Natural killer cell (primary cell): Measurements from ENCODE around the gene MARCHF3. TPM values are rescaled to one million over a fixed set of nuclear protein-coding genes. Genes with fewer than 3 reads are reported as not detected.

ENCODE experiments used
- ATAC-seq, 3 donors: fragments of 150-1000 bp in 2 of 3; fragments of 200-7000 bp in 1 of 3; cut with Tn5 transposase; 1 replicate in 1 of 3; 2 replicates in 2 of 3; pipeline ENCODE4 v1.10.0; 2021; ENCODE audit warnings: mild to moderate bottlenecking in 2 of 3, moderate library complexity in 2 of 3
- DNase-seq, 2 donors: peaks; one replicate each; pipeline versions ENCODE4 v3.0.0 to v3.0.0-alpha.2; 2013 to 2021; ENCODE audit warnings: mixed read lengths in 1 of 2
- H3K27ac ChIP-seq: one replicate; pipeline ENCODE4 v1.5.1; 2013; ENCODE audit warnings: mild to moderate bottlenecking, low read length
- H3K27me3 ChIP-seq: one replicate; pipeline ENCODE4 v1.6.1; 2013; ENCODE audit warnings: low read length; ENCODE audit not compliant: control insufficient read depth, insufficient read depth
- H3K36me3 ChIP-seq: one replicate; pipeline ENCODE4 v1.6.1; 2013; ENCODE audit warnings: low read length; ENCODE audit not compliant: control insufficient read depth, insufficient read depth
- H3K4me1 ChIP-seq: one replicate; pipeline ENCODE4 v1.6.1; 2013; ENCODE audit warnings: low read length; ENCODE audit not compliant: control insufficient read depth, insufficient read depth
- H3K4me3 ChIP-seq: one replicate; pipeline ENCODE4 v1.5.1; 2013; ENCODE audit warnings: low read length
- H3K9me3 ChIP-seq: one replicate; pipeline ENCODE4 v1.6.1; 2013; ENCODE audit warnings: low read length; ENCODE audit not compliant: control insufficient read depth, insufficient read depth
- H3K27ac Mint-ChIP-seq, 2 donors: one replicate each; pipeline ENCODE4 v1.8.0; 2022; ENCODE audit warnings: mild to moderate bottlenecking in 2 of 2, mixed read lengths in 2 of 2, moderate library complexity in 1 of 2
- H3K27me3 Mint-ChIP-seq, 2 donors: one replicate each; pipeline ENCODE4 v1.8.0; 2022; ENCODE audit warnings: low read depth in 2 of 2, mixed read lengths in 2 of 2
- H3K36me3 Mint-ChIP-seq: one replicate; pipeline ENCODE4 v1.8.0; 2022; ENCODE audit warnings: mixed read lengths
- H3K4me1 Mint-ChIP-seq, 2 donors: one replicate each; pipeline ENCODE4 v1.8.0; 2022; ENCODE audit warnings: mixed read lengths in 2 of 2
- H3K4me3 Mint-ChIP-seq: one replicate; pipeline ENCODE4 v1.8.0; 2022; ENCODE audit warnings: mild to moderate bottlenecking, moderate library complexity, mixed read lengths
- H3K9me3 Mint-ChIP-seq, 2 donors: one replicate each; pipeline ENCODE4 v1.8.0; 2022; ENCODE audit warnings: mixed read lengths in 2 of 2
- CTCF ChIP-seq: fragments of 200-600 bp; IDR thresholded peaks from one replicate; pipeline ENCODE4 v1.8.0; 2022; ENCODE audit warnings: antibody characterized with exemption
- WGBS: methylation state at CpG from one replicate; pipeline ENCODE4 v1.1.7; 2013; ENCODE audit warnings: missing lambda C conversion rate; ENCODE audit not compliant: insufficient coverage; 5-methylcytosine and 5-hydroxymethylcytosine counted together
- intact Hi-C: fragments of 100-400 bp; cut with micrococcal nuclease; formaldehyde crosslinking; loops from one replicate; pipeline ENCODE4 v1.14.2; 2022
- total RNA-seq, 4 donors: library from RNA; stranded (reverse); fragments of 120-200 nt in 1 of 4; gene quantifications; one replicate each; pipeline versions ENCODE4 v1.2.3 to v1.2.4, GENCODE V29; 2013 to 2022

Gene MARCHF3
- total RNA-seq, 3 donors from 2014 or later (not counting 1 experiment from before 2014, with no cell fraction given) = 6.8 to 11.2 (median 8.9) TPM

- H3K9me3 Mint-ChIP-seq = no peaks in the 10 kb centered on the region
- DNase-seq (no peak), ATAC-seq (no peak)
- TF ChIP-seq CTCF = no peak
- H3K4me3 Mint-ChIP-seq = no peak overlapping the region
- no peaks in the 10 kb centered on the region for H3K36me3 Mint-ChIP-seq
- intact Hi-C loops = no loop called here
- H3K4me1 Mint-ChIP-seq = peaks cover 11 to 12% of the 10 kb centered on the region in 2 donors
- no peak overlapping the region for H3K27ac Mint-ChIP-seq
- WGBS = 97% methylated on average over 3 of the region's 3 CpGs
- no peaks in the 10 kb centered on the region for H3K9me3 ChIP-seq
- H3K4me3 ChIP-seq = no peak overlapping the region
- H3K27me3 Mint-ChIP-seq = no peaks in the 10 kb centered on the region
- no peaks in the 10 kb centered on the region for H3K4me1 ChIP-seq
- H3K27me3 ChIP-seq = no peaks in the 10 kb centered on the region
- no peaks in the 10 kb centered on the region for H3K36me3 ChIP-seq
- H3K27ac ChIP-seq = no peak overlapping the region
Observed at GRCh38 chr5:126865299-126865698, 165.1 kb downstream of the MARCHF3 start.

- H3K27ac ChIP-seq = no peak overlapping the region
- Mint-ChIP-seq H3K4me1 (peaks cover 8% of the 10 kb centered on the region in 2 donors), H3K4me3 (no peak overlapping the region), H3K27me3 (no peaks in the 10 kb centered on the region), H3K9me3 (no peaks in the 10 kb centered on the region), H3K36me3 (no peaks in the 10 kb centered on the region), H3K27ac (no peak overlapping the region)
- intact Hi-C loops = no loop called here
- no peak for DNase-seq
- no peaks in the 10 kb centered on the region for H3K36me3 ChIP-seq
- TF ChIP-seq CTCF = no peak
- no peaks in the 10 kb centered on the region for H3K27me3 ChIP-seq
- WGBS = 96% methylated on average over 22 of the region's 22 CpGs
- no peak overlapping the region for H3K4me3 ChIP-seq
- no peak for ATAC-seq
- no peaks in the 10 kb centered on the region for H3K9me3 ChIP-seq
- H3K4me1 ChIP-seq = no peaks in the 10 kb centered on the region
Observed at GRCh38 chr5:126864042-126864688, 166.2 kb downstream of the MARCHF3 start.

GRCh38 chr5:126863402-126863801 is 167.0 kb downstream of the MARCHF3 start:
- no peak overlapping the region for H3K27ac Mint-ChIP-seq

More at GRCh38 chr5:126863402-126863801, 167.0 kb downstream of the MARCHF3 start:
- Mint-ChIP-seq H3K36me3 (no peaks in the 10 kb centered on the region), H3K9me3 (no peaks in the 10 kb centered on the region), H3K4me3 (no peak overlapping the region), H3K27me3 (no peaks in the 10 kb centered on the region), H3K4me1 (peaks cover 0 to under 1% of the 10 kb centered on the region in 2 donors)
- WGBS = 100% methylated on average over 3 of the region's 4 CpGs
- ATAC-seq (no peak), DNase-seq (no peak)
- Histone ChIP-seq H3K27ac (no peak overlapping the region), H3K9me3 (no peaks in the 10 kb centered on the region), H3K27me3 (no peaks in the 10 kb centered on the region), H3K36me3 (no peaks in the 10 kb centered on the region), H3K4me1 (no peaks in the 10 kb centered on the region), H3K4me3 (no peak overlapping the region)
- no peak for TF ChIP-seq CTCF
- intact Hi-C loops = no loop called here
